ENCODE data around the gene GRAPL.
"Not testable (repeated sequence)": the region's sequence is repeated elsewhere in the genome, so short reads cannot be mapped to it uniquely, and the experiment has no call there.

Gene GRAPL

GRCh38 chr17:19181040-19181875, 53.9 kb downstream of the GRAPL start:
- not testable (repeated sequence) for DNase-seq (ENCODE audit: low read depth); H3K4me3 ChIP-seq (ENCODE audit: low read length)

- not testable (repeated sequence) for H3K4me3 ChIP-seq (ENCODE audit: low read length); DNase-seq (ENCODE audit: low read depth)
Measured at GRCh38 chr17:19187883-19188869, 60.8 kb downstream of the GRAPL start.

- not testable (repeated sequence) for H3K4me3 ChIP-seq (ENCODE audit: low read length); DNase-seq (ENCODE audit: low read depth)
Measured at GRCh38 chr17:19188870-19189708, 61.7 kb downstream of the GRAPL start.

- not testable (repeated sequence) for DNase-seq (ENCODE audit: low read depth); H3K4me3 ChIP-seq (ENCODE audit: low read length)
Measured at GRCh38 chr17:19189781-19190405, 62.5 kb downstream of the GRAPL start.

GRCh38 chr17:19196382-19197204, 69.2 kb downstream of the GRAPL start:
- H3K4me3 ChIP-seq (ENCODE audit: low read length), result peak overlapping the region; percentile 50
- not testable (repeated sequence) for DNase-seq (ENCODE audit: low read depth)

GRCh38 chr17:19202448-19202847, 75.1 kb downstream of the GRAPL start:
- not testable (repeated sequence) for DNase-seq (ENCODE audit: low read depth); H3K4me3 ChIP-seq (ENCODE audit: low read length)

- H3K4me3 ChIP-seq (ENCODE audit: low read length), result not testable (repeated sequence)
Measured at GRCh38 chr17:19203429-19203828, 76.0 kb downstream of the GRAPL start.

More at GRCh38 chr17:19203429-19203828, 76.0 kb downstream of the GRAPL start:
- not testable (repeated sequence) for DNase-seq (ENCODE audit: low read depth)
